C4-2B (cell line): ENCODE results near the gene POFUT2.

Source experiments
- CTCF ChIP-seq: fragments of 450-650 bp; conservative IDR thresholded peaks from 2 replicates; pipeline ENCODE4 v1.5.1; 2017; ENCODE audit warnings: mild to moderate bottlenecking
- ZFX ChIP-seq: fragments of 450-650 bp; IDR thresholded peaks from 2 replicates; pipeline ENCODE4 v1.6.1; 2017

GRCh38 chr21:45335151-45335760 lies 47.6 kb upstream of the POFUT2 start:
- no peak for TF ChIP-seq CTCF
- TF ChIP-seq ZFX, result no peak
